ENCODE measurements around the gene AFTPH.

GRCh38 chr2:64523666-64524603, at the start of gene AFTPH:
- TF ChIP-seq CTCF (IDR thresholded peaks at IDR 0.05) (peak in 2 of 5 experiments; percentile 27 to 32), EP300 (IDR thresholded peaks at IDR 0.05) (peak; percentile 79 to 95), POLR2A (IDR thresholded peaks at IDR 0.05) (peak; percentile 64 to 89)
